Loucy (cell line): ENCODE data around the gene CPVL.

Experiments used
- H2AFZ ChIP-seq: fragments of 200-600 bp; sonication (generic); 2 replicates; pipeline ENCODE4 v1.6.0; 2016; ENCODE audit warnings: antibody characterized with exemption, mild to moderate bottlenecking, low read length, moderate library complexity
- H3F3A ChIP-seq: fragments of 200-600 bp; 2 replicates; pipeline ENCODE4 v1.6.0; 2016; ENCODE audit warnings: antibody characterized with exemption, low read depth, mild to moderate bottlenecking
- H3K27me3 ChIP-seq: fragments of 200-600 bp; sonication (generic); 2 replicates; pipeline ENCODE4 v1.6.1; 2014; ENCODE audit warnings: low read length, mild to moderate bottlenecking; ENCODE audit not compliant: insufficient read depth, poor library complexity, severe bottlenecking
- H3K36me3 ChIP-seq: fragments of 200-600 bp; sonication (generic); 2 replicates; pipeline ENCODE4 v1.6.1; 2016; ENCODE audit warnings: low read length; ENCODE audit not compliant: insufficient read depth
- H3K4me1 ChIP-seq: fragments of 200-600 bp; sonication (generic); 2 replicates; pipeline ENCODE4 v1.5.1; 2014; ENCODE audit warnings: low read length, mild to moderate bottlenecking; ENCODE audit not compliant: insufficient read depth, poor library complexity, severe bottlenecking
- H3K4me2 ChIP-seq: fragments of 200-600 bp; sonication (generic); 2 replicates; pipeline ENCODE4 v1.6.0; 2014; ENCODE audit warnings: antibody characterized with exemption, low read length, low read depth, mild to moderate bottlenecking; ENCODE audit not compliant: poor library complexity, severe bottlenecking
- H3K4me3 ChIP-seq: fragments of 200-600 bp; sonication (generic); 2 replicates; pipeline ENCODE4 v1.5.1; 2014; ENCODE audit warnings: low read length, mild to moderate bottlenecking, mixed read lengths; ENCODE audit not compliant: poor library complexity, severe bottlenecking
- H3K79me2 ChIP-seq: fragments of 200-600 bp; sonication (generic); 2 replicates; pipeline ENCODE4 v1.6.1; 2014; ENCODE audit warnings: low read length; ENCODE audit not compliant: insufficient read depth
- H3K9ac ChIP-seq: fragments of 200-600 bp; sonication (generic); 2 replicates; pipeline ENCODE4 v1.6.0; 2014; ENCODE audit warnings: mild to moderate bottlenecking, low read depth, low read length, moderate library complexity; ENCODE audit not compliant: poor library complexity, severe bottlenecking
- H3K9me2 ChIP-seq: fragments of 200-600 bp; sonication (generic); replicated peaks from 2 replicates; pipeline ENCODE4 v1.6.1; 2016; ENCODE audit warnings: low read depth, low read length, mixed read lengths
- H3K9me3 ChIP-seq: fragments of 200-600 bp; sonication (generic); 2 replicates; pipeline ENCODE4 v1.6.1; 2014; ENCODE audit warnings: mild to moderate bottlenecking, antibody characterized with exemption, low read length, low read depth; ENCODE audit not compliant: insufficient read depth
- H4K20me1 ChIP-seq: fragments of 200-600 bp; sonication (generic); 2 replicates; pipeline ENCODE4 v1.6.0; 2014; ENCODE audit warnings: antibody characterized with exemption, low read length, mild to moderate bottlenecking; ENCODE audit not compliant: insufficient read depth, poor library complexity, severe bottlenecking
- CTCF ChIP-seq: fragments of 200-600 bp; sonication (generic); conservative IDR thresholded peaks from 2 replicates; pipeline ENCODE4 v1.5.1; 2014; ENCODE audit warnings: mild to moderate bottlenecking, antibody characterized with exemption, low read length
- EZH2phosphoT487 ChIP-seq: fragments of 200-600 bp; IDR thresholded peaks from 2 replicates; pipeline ENCODE4 v1.6.1; 2018; ENCODE audit warnings: antibody characterized with exemption, mild to moderate bottlenecking, moderate library complexity, borderline replicate concordance

CPVL gene

GRCh38 chr7:28999427-28999826, 146.9 kb downstream of the CPVL start:
- Histone ChIP-seq H3K79me2 (no peaks in the 10 kb centered on the region), H3K4me3 (no peak overlapping the region), H3K27me3 (no peaks in the 10 kb centered on the region), H3K9me2 (no peaks in the 10 kb centered on the region), H4K20me1 (no peaks in the 10 kb centered on the region), H3K4me2 (no peak overlapping the region), H3F3A (no peaks in the 10 kb centered on the region), H3K4me1 (no peaks in the 10 kb centered on the region), H3K9me3 (no peaks in the 10 kb centered on the region), H3K36me3 (no peaks in the 10 kb centered on the region), H3K9ac (no peak overlapping the region), H2AFZ (no peak overlapping the region)
- TF ChIP-seq CTCF (no peak), EZH2phosphoT487 (no peak)

GRCh38 chr7:28998105-28998504, 148.2 kb downstream of the CPVL start:
- Histone ChIP-seq H3K4me2 (no peak overlapping the region), H3K4me1 (no peaks in the 10 kb centered on the region), H3K9ac (no peak overlapping the region), H3K4me3 (no peak overlapping the region), H3K9me3 (no peaks in the 10 kb centered on the region), H3K9me2 (no peaks in the 10 kb centered on the region), H3K27me3 (no peaks in the 10 kb centered on the region), H4K20me1 (no peaks in the 10 kb centered on the region), H3F3A (no peaks in the 10 kb centered on the region), H2AFZ (no peak overlapping the region), H3K36me3 (no peaks in the 10 kb centered on the region), H3K79me2 (no peaks in the 10 kb centered on the region)
- TF ChIP-seq EZH2phosphoT487 (no peak), CTCF (no peak)

- Histone ChIP-seq H3F3A (no peaks in the 10 kb centered on the region), H3K9ac (no peak overlapping the region), H4K20me1 (no peaks in the 10 kb centered on the region), H3K27me3 (no peaks in the 10 kb centered on the region), H3K36me3 (no peaks in the 10 kb centered on the region), H2AFZ (no peak overlapping the region), H3K79me2 (no peaks in the 10 kb centered on the region), H3K9me3 (no peaks in the 10 kb centered on the region), H3K9me2 (no peaks in the 10 kb centered on the region), H3K4me2 (no peak overlapping the region), H3K4me3 (no peak overlapping the region), H3K4me1 (no peaks in the 10 kb centered on the region)
- TF ChIP-seq EZH2phosphoT487 = no peak
- no peak for TF ChIP-seq CTCF
These were observed 149.5 kb downstream of the CPVL start for GRCh38 chr7:28996836-28997235.
